Measurements from ENCODE around the gene TCIRG1.

DNA sequence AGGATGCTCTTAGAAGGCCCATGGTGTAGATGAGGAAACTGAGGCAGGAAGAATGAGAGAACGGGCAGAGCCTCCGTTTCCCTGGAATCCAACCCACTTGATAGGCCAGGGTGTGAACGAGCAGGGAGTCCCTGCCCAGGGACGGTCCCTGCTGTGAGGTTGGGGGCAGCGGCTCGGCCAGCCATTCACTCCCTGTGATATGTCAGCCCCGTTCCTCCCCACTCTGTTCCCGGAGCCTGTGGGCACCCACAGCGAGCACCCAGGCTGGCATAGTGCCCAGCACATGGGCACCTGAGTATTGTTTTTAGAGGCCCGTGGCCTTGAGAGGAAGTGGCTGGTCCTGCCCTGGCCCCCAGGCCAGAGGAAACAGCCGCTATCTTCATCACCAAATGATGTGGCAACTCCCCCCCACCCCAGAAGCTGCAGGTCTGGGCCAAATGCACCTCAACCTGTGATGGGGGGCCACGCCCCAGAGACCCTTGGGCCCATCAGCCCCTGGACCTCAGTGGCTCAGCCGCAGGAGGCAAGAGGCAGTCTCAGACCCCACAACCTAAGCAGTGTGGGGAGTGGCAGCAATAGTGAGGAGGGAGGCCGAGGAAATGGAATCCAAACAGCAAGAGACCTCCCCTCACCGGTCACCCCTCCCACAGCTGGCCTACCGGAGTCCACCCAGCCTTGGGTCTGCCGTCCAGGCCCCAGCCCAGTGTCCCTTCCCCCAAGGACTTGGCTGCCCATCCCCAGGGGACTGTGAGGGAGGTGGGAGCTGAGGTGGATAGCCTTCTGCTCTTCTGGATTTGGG, 26.6 kb upstream of the TCIRG1 start:
- TF ChIP-seq EP300 (IDR thresholded peaks at IDR 0.05; ENCODE audit: borderline replicate concordance), result no peak
- TF ChIP-seq CEBPB (IDR thresholded peaks at IDR 0.05), result no peak
- TF ChIP-seq, protein P1, sequence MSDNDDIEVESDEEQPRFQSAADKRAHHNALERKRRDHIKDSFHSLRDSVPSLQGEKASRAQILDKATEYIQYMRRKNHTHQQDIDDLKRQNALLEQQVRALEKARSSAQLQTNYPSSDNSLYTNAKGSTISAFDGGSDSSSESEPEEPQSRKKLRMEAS (IDR thresholded peaks at IDR 0.05), result no peak
- TF ChIP-seq FOXM1 (IDR thresholded peaks at IDR 0.05; ENCODE audit: borderline replicate concordance, low read depth), result no peak
- no peak for TF ChIP-seq TEAD4 (IDR thresholded peaks at IDR 0.05)
